HT-29 (cell line): Measurements from ENCODE around the gene HNRNPUL2. TPM values are rescaled to one million over a fixed set of nuclear protein-coding genes. Genes with fewer than 3 reads are reported as not detected.
A peak's percentile ranks its signal among the peaks of the same experiment; 100 is the strongest.

Experiments
- DNase-seq: peaks from one replicate; pipeline ENCODE4 v3.0.0-alpha.2; 2015; ENCODE audit warnings: low spot score
- total RNA-seq: library from RNA; depleted of rRNA; stranded (reverse); fragments of >200 nt; shearing (Covaris generic); gene quantifications from 2 replicates; pipeline ENCODE4 v1.2.3, GENCODE V29; 2014

Gene HNRNPUL2
- total RNA-seq, 1 experiment from 2014 or later = 12.3 TPM

- no peak for DNase-seq
These were observed 417 bp downstream of the HNRNPUL2 start for GRCh38 chr11:62726915-62727164.

- peak; percentile 39 for DNase-seq
These were observed 922 bp downstream of the HNRNPUL2 start for GRCh38 chr11:62726156-62726914.

GRCh38 chr11:62725646-62726045, 1.6 kb downstream of the HNRNPUL2 start:
- DNase-seq = peak; percentile 59

- no peak for DNase-seq
These were observed 3.1 kb downstream of the HNRNPUL2 start for GRCh38 chr11:62724171-62724570.

GRCh38 chr11:62721994-62722393, 5.3 kb downstream of the HNRNPUL2 start:
- no peak for DNase-seq

GRCh38 chr11:62719302-62719978, 7.8 kb downstream of the HNRNPUL2 start:
- no peak for DNase-seq

- no peak for DNase-seq
These were observed 10.4 kb downstream of the HNRNPUL2 start for GRCh38 chr11:62716816-62717215.

GRCh38 chr11:62716206-62716605, 11.1 kb downstream of the HNRNPUL2 start:
- DNase-seq = no peak

- no peak for DNase-seq
These were observed 11.8 kb downstream of the HNRNPUL2 start for GRCh38 chr11:62715150-62716130.

GRCh38 chr11:62713343-62713742, 13.9 kb downstream of the HNRNPUL2 start:
- peak; percentile 75 for DNase-seq

- DNase-seq = no peak
These were observed 14.4 kb downstream of the HNRNPUL2 start for GRCh38 chr11:62712861-62713260.

GRCh38 chr11:62712276-62712812, 14.9 kb downstream of the HNRNPUL2 start:
- DNase-seq = no peak

- DNase-seq = no peak
These were observed 17.3 kb downstream of the HNRNPUL2 start for GRCh38 chr11:62710001-62710345.

- peak; percentile 99 for DNase-seq
These were observed 17.8 kb downstream of the HNRNPUL2 start for GRCh38 chr11:62709247-62710000.

GRCh38 chr11:62708793-62709192, 18.5 kb downstream of the HNRNPUL2 start:
- no peak for DNase-seq

- DNase-seq = no peak
These were observed 18.9 kb downstream of the HNRNPUL2 start for GRCh38 chr11:62708392-62708791.

GRCh38 chr11:62707277-62707861, 19.9 kb downstream of the HNRNPUL2 start, which contains the start of the genes BSCL2 and GNG3:
Gene BSCL2 (minus strand): TSS chr11:62707424. CDS start chr11:62707195, 229 bp downstream.
Gene GNG3 (plus strand): TSS chr11:62707676. CDS start chr11:62708296, 620 bp downstream.
- DNase-seq = no peak

GRCh38 chr11:62706850-62707247, 20.4 kb downstream of the HNRNPUL2 start:
- no peak for DNase-seq

- peak; percentile 98 for DNase-seq
These were observed 21.1 kb downstream of the HNRNPUL2 start for GRCh38 chr11:62705880-62706849.
